ENCODE measurements around the gene NINJ2.

- no peak for TF ChIP-seq CTCF (IDR thresholded peaks at IDR 0.05)
- TF ChIP-seq POLR2A (IDR thresholded peaks at IDR 0.05) = no peak
These were observed 116.9 kb downstream of the NINJ2 start for GRCh38 chr12:546265-546919.

Data from esophagus squamous epithelium (tissue), 4 donors.